ENCODE measurements around the gene PLEK. TPM values are rescaled to one million over a fixed set of nuclear protein-coding genes. Genes with fewer than 3 reads are reported as not detected.

The PLEK gene
- polyA plus RNA-seq, 1 donor from 2014 or later = 0.07 TPM

DNA sequence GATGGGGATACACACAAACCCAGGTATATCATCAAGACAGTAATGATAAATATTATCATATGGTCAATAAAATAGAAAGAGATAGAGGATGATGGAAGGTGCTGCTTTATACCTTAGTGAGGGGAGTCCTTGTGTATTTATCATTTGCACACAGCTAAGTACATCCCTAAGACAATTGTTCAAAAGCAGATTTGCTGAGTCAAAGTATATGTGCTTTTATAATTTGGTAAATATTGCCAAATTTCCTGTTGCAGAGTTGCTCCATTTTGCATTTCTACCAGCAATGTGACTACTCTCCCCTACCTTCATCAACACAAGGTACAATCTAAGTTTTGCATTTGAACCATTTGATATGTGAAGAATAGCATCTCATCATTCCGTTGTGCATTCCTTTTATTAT lies 22.6 kb upstream of the PLEK start:
- H3K27ac ChIP-seq (ENCODE audit: low read length) = no peak overlapping the region
- no peaks in the 10 kb centered on the region for H3K9me3 ChIP-seq (ENCODE audit: low read length)
- TF ChIP-seq EP300 (conservative IDR thresholded peaks at IDR 0.05; ENCODE audit: poor library complexity, severe bottlenecking) (no peak), RAD21 (conservative IDR thresholded peaks at IDR 0.05) (no peak), POLR2AphosphoS5 (IDR thresholded peaks at IDR 0.05) (no peak), EZH2 (IDR thresholded peaks at IDR 0.05; ENCODE audit: borderline replicate concordance, insufficient read depth, low read length, poor library complexity, severe bottlenecking) (no peak), TAF1 (IDR thresholded peaks at IDR 0.05; ENCODE audit: low read depth) (no peak), MXI1 (conservative IDR thresholded peaks at IDR 0.05; ENCODE audit: poor library complexity, severe bottlenecking) (no peak), SMC3 (conservative IDR thresholded peaks at IDR 0.05; ENCODE audit: poor library complexity) (no peak)
- TF ChIP-seq, protein P1, sequence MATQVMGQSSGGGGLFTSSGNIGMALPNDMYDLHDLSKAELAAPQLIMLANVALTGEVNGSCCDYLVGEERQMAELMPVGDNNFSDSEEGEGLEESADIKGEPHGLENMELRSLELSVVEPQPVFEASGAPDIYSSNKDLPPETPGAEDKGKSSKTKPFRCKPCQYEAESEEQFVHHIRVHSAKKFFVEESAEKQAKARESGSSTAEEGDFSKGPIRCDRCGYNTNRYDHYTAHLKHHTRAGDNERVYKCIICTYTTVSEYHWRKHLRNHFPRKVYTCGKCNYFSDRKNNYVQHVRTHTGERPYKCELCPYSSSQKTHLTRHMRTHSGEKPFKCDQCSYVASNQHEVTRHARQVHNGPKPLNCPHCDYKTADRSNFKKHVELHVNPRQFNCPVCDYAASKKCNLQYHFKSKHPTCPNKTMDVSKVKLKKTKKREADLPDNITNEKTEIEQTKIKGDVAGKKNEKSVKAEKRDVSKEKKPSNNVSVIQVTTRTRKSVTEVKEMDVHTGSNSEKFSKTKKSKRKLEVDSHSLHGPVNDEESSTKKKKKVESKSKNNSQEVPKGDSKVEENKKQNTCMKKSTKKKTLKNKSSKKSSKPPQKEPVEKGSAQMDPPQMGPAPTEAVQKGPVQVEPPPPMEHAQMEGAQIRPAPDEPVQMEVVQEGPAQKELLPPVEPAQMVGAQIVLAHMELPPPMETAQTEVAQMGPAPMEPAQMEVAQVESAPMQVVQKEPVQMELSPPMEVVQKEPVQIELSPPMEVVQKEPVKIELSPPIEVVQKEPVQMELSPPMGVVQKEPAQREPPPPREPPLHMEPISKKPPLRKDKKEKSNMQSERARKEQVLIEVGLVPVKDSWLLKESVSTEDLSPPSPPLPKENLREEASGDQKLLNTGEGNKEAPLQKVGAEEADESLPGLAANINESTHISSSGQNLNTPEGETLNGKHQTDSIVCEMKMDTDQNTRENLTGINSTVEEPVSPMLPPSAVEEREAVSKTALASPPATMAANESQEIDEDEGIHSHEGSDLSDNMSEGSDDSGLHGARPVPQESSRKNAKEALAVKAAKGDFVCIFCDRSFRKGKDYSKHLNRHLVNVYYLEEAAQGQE (IDR thresholded peaks at IDR 0.05; ENCODE audit: borderline replicate concordance) = no peak
- TF ChIP-seq, protein P2, sequence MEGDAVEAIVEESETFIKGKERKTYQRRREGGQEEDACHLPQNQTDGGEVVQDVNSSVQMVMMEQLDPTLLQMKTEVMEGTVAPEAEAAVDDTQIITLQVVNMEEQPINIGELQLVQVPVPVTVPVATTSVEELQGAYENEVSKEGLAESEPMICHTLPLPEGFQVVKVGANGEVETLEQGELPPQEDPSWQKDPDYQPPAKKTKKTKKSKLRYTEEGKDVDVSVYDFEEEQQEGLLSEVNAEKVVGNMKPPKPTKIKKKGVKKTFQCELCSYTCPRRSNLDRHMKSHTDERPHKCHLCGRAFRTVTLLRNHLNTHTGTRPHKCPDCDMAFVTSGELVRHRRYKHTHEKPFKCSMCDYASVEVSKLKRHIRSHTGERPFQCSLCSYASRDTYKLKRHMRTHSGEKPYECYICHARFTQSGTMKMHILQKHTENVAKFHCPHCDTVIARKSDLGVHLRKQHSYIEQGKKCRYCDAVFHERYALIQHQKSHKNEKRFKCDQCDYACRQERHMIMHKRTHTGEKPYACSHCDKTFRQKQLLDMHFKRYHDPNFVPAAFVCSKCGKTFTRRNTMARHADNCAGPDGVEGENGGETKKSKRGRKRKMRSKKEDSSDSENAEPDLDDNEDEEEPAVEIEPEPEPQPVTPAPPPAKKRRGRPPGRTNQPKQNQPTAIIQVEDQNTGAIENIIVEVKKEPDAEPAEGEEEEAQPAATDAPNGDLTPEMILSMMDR (IDR thresholded peaks at IDR 0.05; ENCODE audit: poor library complexity, severe bottlenecking) = no peak
- no peaks in the 10 kb centered on the region for H3K27me3 ChIP-seq (ENCODE audit: insufficient read depth, low read depth, low read length)
- no peaks in the 10 kb centered on the region for H3K79me2 ChIP-seq (replicated peaks; ENCODE audit: insufficient read depth, low read length)
- no peaks in the 10 kb centered on the region for H4K20me1 ChIP-seq (ENCODE audit: insufficient read depth)
- H3K36me3 ChIP-seq (ENCODE audit: insufficient read depth, low read length) = no peaks in the 10 kb centered on the region
- no peak overlapping the region for H2AFZ ChIP-seq (ENCODE audit: low read depth, low read length)
- H3K9ac ChIP-seq (ENCODE audit: low read length) = no peak overlapping the region
- no peaks in the 10 kb centered on the region for H3K9me2 ChIP-seq (ENCODE audit: insufficient read depth, low read length)
- no peak overlapping the region for H3K4me2 ChIP-seq (ENCODE audit: low read length)
- H3F3A ChIP-seq (ENCODE audit: insufficient read depth, low read length, poor library complexity, severe bottlenecking) = no peaks in the 10 kb centered on the region
- H3K4me3 ChIP-seq (ENCODE audit: low read length) = no peak overlapping the region

DNA sequence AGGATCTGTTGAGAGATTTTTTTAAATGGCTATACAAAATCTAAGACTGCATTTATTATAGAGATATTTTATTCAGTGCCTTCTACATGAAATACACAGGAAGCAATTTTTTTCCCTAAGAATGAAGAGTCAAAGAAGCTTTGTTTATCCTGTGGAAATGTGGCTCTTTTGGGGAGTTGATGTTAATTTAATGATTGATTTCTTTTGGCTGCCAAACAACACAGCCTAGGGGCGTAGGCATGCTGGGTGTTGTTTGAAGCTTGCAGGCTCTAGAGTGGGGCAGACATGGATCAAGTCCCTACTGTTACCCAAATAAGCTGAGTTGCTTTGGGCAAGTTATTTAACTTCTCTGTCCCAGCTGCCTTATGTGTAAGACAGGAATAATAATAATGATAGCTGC lies 21.1 kb upstream of the PLEK start:
- H3K36me3 ChIP-seq (ENCODE audit: insufficient read depth, low read length) = no peaks in the 10 kb centered on the region
- no peak for TF ChIP-seq POLR2AphosphoS5 (IDR thresholded peaks at IDR 0.05)
- no peak for TF ChIP-seq RAD21 (conservative IDR thresholded peaks at IDR 0.05)
- TF ChIP-seq, protein P2 (IDR thresholded peaks at IDR 0.05; ENCODE audit: poor library complexity, severe bottlenecking) = no peak
- H3K79me2 ChIP-seq (replicated peaks; ENCODE audit: insufficient read depth, low read length) = no peaks in the 10 kb centered on the region
- H3F3A ChIP-seq (ENCODE audit: insufficient read depth, low read length, poor library complexity, severe bottlenecking) = no peaks in the 10 kb centered on the region
- no peak overlapping the region for H3K4me3 ChIP-seq (ENCODE audit: low read length)
- no peak overlapping the region for H3K9ac ChIP-seq (ENCODE audit: low read length)
- no peaks in the 10 kb centered on the region for H3K27me3 ChIP-seq (ENCODE audit: insufficient read depth, low read depth, low read length)
- H3K9me2 ChIP-seq (ENCODE audit: insufficient read depth, low read length) = no peaks in the 10 kb centered on the region
- no peaks in the 10 kb centered on the region for H3K9me3 ChIP-seq (ENCODE audit: low read length)
- H4K20me1 ChIP-seq (ENCODE audit: insufficient read depth) = no peaks in the 10 kb centered on the region
- H3K27ac ChIP-seq (ENCODE audit: low read length) = no peak overlapping the region
- no peak overlapping the region for H2AFZ ChIP-seq (ENCODE audit: low read depth, low read length)
- H3K4me2 ChIP-seq (ENCODE audit: low read length) = no peak overlapping the region
